ENCODE measurements around the gene MIA2. TPM values are rescaled to one million over a fixed set of nuclear protein-coding genes. Genes with fewer than 3 reads are reported as not detected.

The MIA2 gene
- total RNA-seq, 4 donors from 2014 or later, result 54.1 to 83.0 (median 71.4) TPM

DNA sequence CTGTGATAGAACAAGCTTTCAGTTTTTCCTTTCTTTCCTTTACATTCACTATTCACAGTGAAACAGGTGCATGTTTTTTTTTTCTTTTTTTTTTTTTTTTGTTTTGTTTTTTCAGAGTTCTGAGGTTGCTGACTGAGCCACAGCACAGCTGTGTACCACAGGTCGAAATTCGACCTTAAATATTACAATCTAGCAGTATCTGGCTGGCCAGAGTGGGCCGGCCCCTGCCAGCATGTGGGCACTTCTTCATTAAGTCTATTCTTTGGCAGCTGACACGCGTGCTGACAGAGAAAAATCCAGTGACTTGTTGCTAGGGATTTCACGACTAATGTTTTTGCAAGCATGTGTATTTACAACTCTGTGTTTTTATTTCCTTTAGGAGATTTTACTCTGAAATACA, 164.7 kb downstream of the MIA2 start:
- peaks cover 0 to 23% (median 0%) of the 10 kb centered on the region in 4 donors for H3K36me3 ChIP-seq
- no peak overlapping the region for H3K4me3 ChIP-seq
- no peaks in the 10 kb centered on the region for H3K9me3 ChIP-seq
- in situ Hi-C loops (cut with MboI; ENCODE audit: low pct_ligation_motif_present in 1 of 4, low pct_unique_long_range_greater_than_20kb in 1 of 4, low sequenced_read_pairs in 3 of 4), result no loop called here
- no peak for DNase-seq
- WGBS, 2 donors (ENCODE audit: low coverage in 1 of 2), result 88 to 90% methylated on average over 5 to 6 of the region's 6 CpGs
- H3K4me1 ChIP-seq, result no peaks in the 10 kb centered on the region
- H3K27ac ChIP-seq, result no peak overlapping the region
- H3K27me3 ChIP-seq, result no peaks in the 10 kb centered on the region
- intact Hi-C loops (cut with DNase I; ENCODE audit: low total_unique reads), result no loop called here
- TF ChIP-seq POLR2AphosphoS5 (IDR thresholded peaks at IDR 0.05) (no peak), EP300 (IDR thresholded peaks at IDR 0.05; ENCODE audit: low read depth) (no peak), POLR2A (IDR thresholded peaks at IDR 0.05) (no peak)
- TF ChIP-seq, protein P1, sequence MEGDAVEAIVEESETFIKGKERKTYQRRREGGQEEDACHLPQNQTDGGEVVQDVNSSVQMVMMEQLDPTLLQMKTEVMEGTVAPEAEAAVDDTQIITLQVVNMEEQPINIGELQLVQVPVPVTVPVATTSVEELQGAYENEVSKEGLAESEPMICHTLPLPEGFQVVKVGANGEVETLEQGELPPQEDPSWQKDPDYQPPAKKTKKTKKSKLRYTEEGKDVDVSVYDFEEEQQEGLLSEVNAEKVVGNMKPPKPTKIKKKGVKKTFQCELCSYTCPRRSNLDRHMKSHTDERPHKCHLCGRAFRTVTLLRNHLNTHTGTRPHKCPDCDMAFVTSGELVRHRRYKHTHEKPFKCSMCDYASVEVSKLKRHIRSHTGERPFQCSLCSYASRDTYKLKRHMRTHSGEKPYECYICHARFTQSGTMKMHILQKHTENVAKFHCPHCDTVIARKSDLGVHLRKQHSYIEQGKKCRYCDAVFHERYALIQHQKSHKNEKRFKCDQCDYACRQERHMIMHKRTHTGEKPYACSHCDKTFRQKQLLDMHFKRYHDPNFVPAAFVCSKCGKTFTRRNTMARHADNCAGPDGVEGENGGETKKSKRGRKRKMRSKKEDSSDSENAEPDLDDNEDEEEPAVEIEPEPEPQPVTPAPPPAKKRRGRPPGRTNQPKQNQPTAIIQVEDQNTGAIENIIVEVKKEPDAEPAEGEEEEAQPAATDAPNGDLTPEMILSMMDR (IDR thresholded peaks at IDR 0.05), result no peak

DNA sequence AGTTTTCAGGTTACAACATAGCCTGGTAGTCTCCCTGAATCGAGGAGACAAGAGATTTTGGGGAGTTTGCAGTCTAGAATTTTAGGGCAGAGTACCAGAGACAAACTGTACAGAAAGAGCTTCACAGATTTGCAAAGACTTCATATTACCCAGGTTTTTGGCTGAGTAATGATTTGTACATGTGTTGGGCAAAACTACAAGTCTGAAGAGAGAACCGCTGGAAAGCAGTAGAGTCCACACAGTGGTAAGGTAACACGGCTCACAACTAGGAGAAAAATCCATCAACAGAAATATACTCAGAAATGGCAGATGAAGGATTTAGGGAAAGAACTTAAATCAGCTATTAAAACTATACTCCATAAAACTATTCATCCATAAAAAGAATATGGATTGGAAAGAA, 172.8 kb downstream of the MIA2 start:
- no peak overlapping the region for H3K27ac ChIP-seq
- no peak for DNase-seq
- no peak for TF ChIP-seq POLR2A (IDR thresholded peaks at IDR 0.05)
- TF ChIP-seq POLR2AphosphoS5 (IDR thresholded peaks at IDR 0.05), result no peak
- TF ChIP-seq EP300 (IDR thresholded peaks at IDR 0.05; ENCODE audit: low read depth), result no peak
- TF ChIP-seq, protein P1 (IDR thresholded peaks at IDR 0.05), result no peak
- H3K4me1 ChIP-seq, result no peaks in the 10 kb centered on the region
- intact Hi-C loops (cut with DNase I; ENCODE audit: low total_unique reads) (no loop called here), in situ Hi-C loops (cut with MboI; ENCODE audit: low pct_ligation_motif_present in 1 of 4, low pct_unique_long_range_greater_than_20kb in 1 of 4, low sequenced_read_pairs in 3 of 4) (no loop called here)
- no peaks in the 10 kb centered on the region for H3K36me3 ChIP-seq
- 67 to 91% methylated on average over 3 of the region's 3 CpGs for WGBS, 2 donors (ENCODE audit: low coverage in 1 of 2)
- no peak overlapping the region for H3K4me3 ChIP-seq
- H3K9me3 ChIP-seq, result no peaks in the 10 kb centered on the region
- no peaks in the 10 kb centered on the region for H3K27me3 ChIP-seq

DNA sequence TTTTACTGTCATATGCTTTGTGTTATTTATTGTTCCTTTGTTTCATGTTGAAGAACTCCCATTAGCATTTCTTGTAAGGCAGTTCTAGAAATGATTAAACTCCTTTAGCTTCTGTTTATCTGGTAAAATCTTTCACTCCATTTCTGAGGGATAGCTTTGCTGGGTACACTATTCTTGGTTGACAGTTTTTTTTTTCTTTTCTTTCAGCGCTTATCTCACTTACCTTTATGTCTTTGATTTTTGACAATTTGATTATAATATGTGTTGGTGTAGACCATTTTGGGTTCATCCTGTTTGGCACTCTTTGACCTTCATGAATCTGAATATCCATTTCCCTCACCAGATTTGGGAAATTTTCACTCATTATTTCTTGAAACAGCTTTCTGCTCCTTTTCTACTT, 182.4 kb downstream of the MIA2 start:
- intact Hi-C loops (cut with DNase I; ENCODE audit: low total_unique reads), result no loop called here
- no peak for DNase-seq
- no peak overlapping the region for H3K27ac ChIP-seq
- TF ChIP-seq POLR2A (IDR thresholded peaks at IDR 0.05) (no peak), POLR2AphosphoS5 (IDR thresholded peaks at IDR 0.05) (no peak), EP300 (IDR thresholded peaks at IDR 0.05; ENCODE audit: low read depth) (no peak)
- TF ChIP-seq, protein P1 (IDR thresholded peaks at IDR 0.05), result no peak
- peaks cover 0 to 8% (median 0%) of the 10 kb centered on the region in 4 donors for H3K4me1 ChIP-seq
- in situ Hi-C loops (cut with MboI; ENCODE audit: low pct_ligation_motif_present in 1 of 4, low pct_unique_long_range_greater_than_20kb in 1 of 4, low sequenced_read_pairs in 3 of 4), result no loop called here
- no peaks in the 10 kb centered on the region for H3K27me3 ChIP-seq
- WGBS, 2 donors (ENCODE audit: low coverage in 1 of 2), result 100% methylated on average over 1 of the region's 1 CpG
- H3K4me3 ChIP-seq, result no peak overlapping the region
- H3K9me3 ChIP-seq, result peaks cover 6 to 12% of the 10 kb centered on the region in 2 donors
- peaks cover 0 to 11% (median 3%) of the 10 kb centered on the region in 4 donors for H3K36me3 ChIP-seq

DNA sequence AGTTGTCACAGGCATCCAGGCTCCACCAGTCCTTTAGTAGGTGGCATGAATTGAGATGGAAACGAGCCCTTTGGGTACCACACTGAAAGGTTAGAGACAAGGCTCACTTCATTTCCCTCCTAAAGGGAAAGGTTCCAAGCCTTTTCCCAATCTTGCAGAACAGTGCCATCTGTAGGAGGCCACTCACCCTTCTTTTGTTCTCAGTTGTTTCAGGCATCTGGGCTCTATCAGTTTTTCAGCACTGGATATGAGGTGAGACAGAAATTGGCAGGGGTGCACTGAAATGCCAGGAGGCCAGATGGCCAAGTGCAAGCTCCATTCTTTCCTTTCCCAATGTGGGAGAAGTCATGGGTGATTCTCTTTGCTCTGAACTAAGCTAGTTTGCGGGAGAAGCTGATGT, 183.3 kb downstream of the MIA2 start:
- intact Hi-C loops (cut with DNase I; ENCODE audit: low total_unique reads), result no loop called here
- TF ChIP-seq, protein P1 (IDR thresholded peaks at IDR 0.05), result peak in 1 of 5 experiments; percentile 10
- no peak for TF ChIP-seq POLR2AphosphoS5 (IDR thresholded peaks at IDR 0.05)
- no peak for TF ChIP-seq POLR2A (IDR thresholded peaks at IDR 0.05)
- TF ChIP-seq EP300 (IDR thresholded peaks at IDR 0.05; ENCODE audit: low read depth), result no peak
- no peaks in the 10 kb centered on the region for H3K27me3 ChIP-seq
- H3K4me3 ChIP-seq, result no peak overlapping the region
- H3K4me1 ChIP-seq, result peaks cover 0 to 11% (median 0%) of the 10 kb centered on the region in 4 donors
- no peak overlapping the region for H3K27ac ChIP-seq
- DNase-seq, result no peak
- peaks cover 6 to 12% of the 10 kb centered on the region in 2 donors for H3K9me3 ChIP-seq
- in situ Hi-C loops (cut with MboI; ENCODE audit: low pct_ligation_motif_present in 1 of 4, low pct_unique_long_range_greater_than_20kb in 1 of 4, low sequenced_read_pairs in 3 of 4), result no loop called here
- 96 to 100% methylated on average over 1 to 2 of the region's 2 CpGs for WGBS, 2 donors (ENCODE audit: low coverage in 1 of 2)
- H3K36me3 ChIP-seq, result peaks cover 0 to 11% (median 3%) of the 10 kb centered on the region in 4 donors

Data from transverse colon (tissue), 4 donors.